Tibial nerve (tissue), 4 donors: ENCODE data around the gene UCK2. TPM values are rescaled to one million over a fixed set of nuclear protein-coding genes. Genes with fewer than 3 reads are reported as not detected.

Experiments
- DNase-seq, 2 donors: peaks; one replicate each; pipeline ENCODE4 v3.0.0-alpha.2; 2019; ENCODE audit warnings: low spot score in 2 of 2
- H3K27ac ChIP-seq, 4 donors: fragments of 200-600 bp; sonication (generic) in 3 of 4; one replicate each; pipeline ENCODE4 v1.5.1; 2017 to 2019; ENCODE audit warnings: mild to moderate bottlenecking in 1 of 4
- H3K27me3 ChIP-seq, 2 donors: fragments of 200-600 bp; sonication (generic) in 1 of 2; one replicate each; pipeline versions ENCODE4 v1.5.1 to v1.6.0; 2017 to 2019
- H3K36me3 ChIP-seq, 3 donors: fragments of 200-600 bp; sonication (generic); one replicate each; pipeline ENCODE4 v1.5.1; 2018 to 2019
- H3K4me1 ChIP-seq, 4 donors: fragments of 200-600 bp; sonication (generic) in 3 of 4; one replicate each; pipeline ENCODE4 v1.5.1; 2017 to 2019
- H3K4me3 ChIP-seq, 4 donors: fragments of 200-600 bp; sonication (generic) in 3 of 4; one replicate each; pipeline ENCODE4 v1.5.1; 2017 to 2019; ENCODE audit warnings: mild to moderate bottlenecking in 1 of 4, moderate library complexity in 1 of 4
- H3K9me3 ChIP-seq, 4 donors: fragments of 200-600 bp; sonication (generic) in 3 of 4; one replicate each; pipeline ENCODE4 v1.5.1; 2017 to 2019
- CTCF ChIP-seq, 5 experiments: fragments of 200-600 bp in 3 of 5; fragments of 450-650 bp in 2 of 5; sonication (generic) in 3 of 5; IDR thresholded peaks; one replicate each; pipeline ENCODE4 v1.5.1; 2016 to 2019; ENCODE audit warnings: antibody characterized with exemption in 5 of 5, mild to moderate bottlenecking in 3 of 5, moderate library complexity in 2 of 5
- EP300 ChIP-seq, 2 donors: sonication (generic); formaldehyde crosslinking; IDR thresholded peaks; one replicate each; pipeline ENCODE4 v1.6.1; 2017; ENCODE audit warnings: antibody characterized with exemption in 2 of 2, mild to moderate bottlenecking in 1 of 2
- POLR2A ChIP-seq, 2 donors: fragments of 450-650 bp; IDR thresholded peaks; one replicate each; pipeline ENCODE4 v1.6.1; 2017; ENCODE audit warnings: antibody characterized with exemption in 2 of 2, mild to moderate bottlenecking in 2 of 2, moderate library complexity in 2 of 2
- WGBS, 2 donors: methylation state at CpG; one replicate each; pipeline ENCODE4 v1.1.5; 2018; 5-methylcytosine and 5-hydroxymethylcytosine counted together
- total RNA-seq, 4 donors: library from RNA; depleted of rRNA; stranded (reverse); fragments of >200 nt; gene quantifications; one replicate each; pipeline ENCODE4 v1.1.0, GENCODE V29; 2016

UCK2 gene
- total RNA-seq, 4 donors from 2014 or later, result 29.7 to 36.0 (median 33.8) TPM

GRCh38 chr1:165886983-165887382 is 59.6 kb downstream of the UCK2 start:
- H3K36me3 ChIP-seq, result peaks cover 0 to 6% (median 0%) of the 10 kb centered on the region in 3 donors
- TF ChIP-seq EP300 (IDR thresholded peaks at IDR 0.05) (no peak), CTCF (IDR thresholded peaks at IDR 0.05) (no peak), POLR2A (IDR thresholded peaks at IDR 0.05) (no peak)
- no peak overlapping the region for H3K27ac ChIP-seq
- DNase-seq, result no peak
- peaks cover 0 to 28% (median 5%) of the 10 kb centered on the region in 4 donors for H3K4me1 ChIP-seq
- whole genome bisulfite sequencing, 2 donors, result 97 to 98% methylated on average over 2 of the region's 2 CpGs
- H3K27me3 ChIP-seq, result no peaks in the 10 kb centered on the region
- H3K4me3 ChIP-seq, result no peak overlapping the region
- no peaks in the 10 kb centered on the region for H3K9me3 ChIP-seq

- Histone ChIP-seq H3K27me3 (no peaks in the 10 kb centered on the region), H3K9me3 (no peaks in the 10 kb centered on the region), H3K4me1 (peaks cover 0 to 28% (median 5%) of the 10 kb centered on the region in 4 donors), H3K27ac (no peak overlapping the region), H3K4me3 (no peak overlapping the region), H3K36me3 (peaks cover 0 to 15% (median 0%) of the 10 kb centered on the region in 3 donors)
- no peak for DNase-seq
- TF ChIP-seq POLR2A (IDR thresholded peaks at IDR 0.05) (no peak), CTCF (IDR thresholded peaks at IDR 0.05) (no peak), EP300 (IDR thresholded peaks at IDR 0.05) (no peak)
- WGBS, 2 donors, result 88 to 94% methylated on average over 8 of the region's 8 CpGs
Observed at GRCh38 chr1:165887877-165888551, 60.6 kb downstream of the UCK2 start.

- TF ChIP-seq POLR2A (IDR thresholded peaks at IDR 0.05) (no peak), CTCF (IDR thresholded peaks at IDR 0.05) (no peak), EP300 (IDR thresholded peaks at IDR 0.05) (no peak)
- H3K27ac ChIP-seq, result no peak overlapping the region
- no peak for DNase-seq
Observed at GRCh38 chr1:165888552-165888920, 61.1 kb downstream of the UCK2 start.

GRCh38 chr1:165890684-165891083 is 63.3 kb downstream of the UCK2 start:
- no peak for DNase-seq
- Histone ChIP-seq H3K36me3 (peaks cover 0 to 18% (median 0%) of the 10 kb centered on the region in 3 donors), H3K9me3 (no peaks in the 10 kb centered on the region), H3K4me1 (peaks cover 0 to 21% (median 7%) of the 10 kb centered on the region in 4 donors), H3K27me3 (no peaks in the 10 kb centered on the region), H3K4me3 (no peak overlapping the region), H3K27ac (no peak overlapping the region)
- 92 to 100% methylated on average over 1 of the region's 1 CpG for WGBS, 2 donors
- no peak for TF ChIP-seq CTCF (IDR thresholded peaks at IDR 0.05)

More at GRCh38 chr1:165888552-165888920, 61.1 kb downstream of the UCK2 start:
- peaks cover 0 to 18% (median 0%) of the 10 kb centered on the region in 3 donors for H3K36me3 ChIP-seq
- no peaks in the 10 kb centered on the region for H3K27me3 ChIP-seq
- peaks cover 0 to 28% (median 5%) of the 10 kb centered on the region in 4 donors for H3K4me1 ChIP-seq
- 94 to 95% methylated on average over 4 of the region's 4 CpGs for WGBS, 2 donors
- no peaks in the 10 kb centered on the region for H3K9me3 ChIP-seq
- no peak overlapping the region for H3K4me3 ChIP-seq

GRCh38 chr1:165891111-165891860 is 63.9 kb downstream of the UCK2 start:
- Histone ChIP-seq H3K27ac (no peak overlapping the region), H3K9me3 (no peaks in the 10 kb centered on the region), H3K27me3 (no peaks in the 10 kb centered on the region), H3K4me3 (no peak overlapping the region), H3K4me1 (peaks cover 0 to 26% (median 10%) of the 10 kb centered on the region in 4 donors), H3K36me3 (peaks cover 0 to 20% (median 0%) of the 10 kb centered on the region in 3 donors)
- 79 to 82% methylated on average over 7 of the region's 7 CpGs for WGBS, 2 donors
- no peak for TF ChIP-seq CTCF (IDR thresholded peaks at IDR 0.05)
- TF ChIP-seq POLR2A (IDR thresholded peaks at IDR 0.05), result no peak
- TF ChIP-seq EP300 (IDR thresholded peaks at IDR 0.05), result no peak
- no peak for DNase-seq
